ENCODE data around the gene ENO3.

GRCh38 chr17:4921320-4921719 is 29.6 kb upstream of the ENO3 start:
- no peak for TF ChIP-seq POLR2A (IDR thresholded peaks at IDR 0.05)
- TF ChIP-seq, protein P1, sequence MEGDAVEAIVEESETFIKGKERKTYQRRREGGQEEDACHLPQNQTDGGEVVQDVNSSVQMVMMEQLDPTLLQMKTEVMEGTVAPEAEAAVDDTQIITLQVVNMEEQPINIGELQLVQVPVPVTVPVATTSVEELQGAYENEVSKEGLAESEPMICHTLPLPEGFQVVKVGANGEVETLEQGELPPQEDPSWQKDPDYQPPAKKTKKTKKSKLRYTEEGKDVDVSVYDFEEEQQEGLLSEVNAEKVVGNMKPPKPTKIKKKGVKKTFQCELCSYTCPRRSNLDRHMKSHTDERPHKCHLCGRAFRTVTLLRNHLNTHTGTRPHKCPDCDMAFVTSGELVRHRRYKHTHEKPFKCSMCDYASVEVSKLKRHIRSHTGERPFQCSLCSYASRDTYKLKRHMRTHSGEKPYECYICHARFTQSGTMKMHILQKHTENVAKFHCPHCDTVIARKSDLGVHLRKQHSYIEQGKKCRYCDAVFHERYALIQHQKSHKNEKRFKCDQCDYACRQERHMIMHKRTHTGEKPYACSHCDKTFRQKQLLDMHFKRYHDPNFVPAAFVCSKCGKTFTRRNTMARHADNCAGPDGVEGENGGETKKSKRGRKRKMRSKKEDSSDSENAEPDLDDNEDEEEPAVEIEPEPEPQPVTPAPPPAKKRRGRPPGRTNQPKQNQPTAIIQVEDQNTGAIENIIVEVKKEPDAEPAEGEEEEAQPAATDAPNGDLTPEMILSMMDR (IDR thresholded peaks at IDR 0.05), result no peak
